ENCODE measurements around the gene IZUMO1R. TPM values are rescaled to one million over a fixed set of nuclear protein-coding genes. Genes with fewer than 3 reads are reported as not detected.

IZUMO1R gene
- total RNA-seq, 2 experiments from 2014 or later, result not detected

- Histone ChIP-seq H3K27ac (ENCODE audit: low read depth in 1 of 2, low read length in 2 of 2) (no peak overlapping the region), H3K4me3 (ENCODE audit: low read length) (no peak overlapping the region), H3K27me3 (ENCODE audit: control insufficient read depth in 1 of 2, insufficient read depth in 2 of 2, low read length in 2 of 2) (peaks cover 3% of the 10 kb centered on the region in 2 experiments), H3K9me3 (ENCODE audit: control insufficient read depth in 1 of 2, insufficient read depth in 1 of 2, low read length in 2 of 2) (peaks cover 0 to 9% of the 10 kb centered on the region in 2 experiments), H3K36me3 (ENCODE audit: insufficient read depth, low read length) (no peaks in the 10 kb centered on the region), H3K4me1 (ENCODE audit: insufficient read depth, low read length) (no peaks in the 10 kb centered on the region)
- Mint-ChIP-seq H3K27ac (no peak overlapping the region), H3K27me3 (peaks cover 20% of the 10 kb centered on the region), H3K36me3 (ENCODE audit: low read depth) (no peaks in the 10 kb centered on the region), H3K9me3 (no peaks in the 10 kb centered on the region), H3K4me3 (no peak overlapping the region), H3K4me1 (ENCODE audit: low read depth) (no peaks in the 10 kb centered on the region)
- intact Hi-C loops (cut with DNase I, micrococcal nuclease), result no loop called here
- no peak for TF ChIP-seq CTCF (IDR thresholded peaks at IDR 0.05)
- no peak for DNase-seq
- ATAC-seq (ENCODE audit: poor library complexity), result no peak
- POLR2A ChIA-PET, result interaction anchor here (1.0 kb wide), 1 partner anchor 10 kb away, joined by 3 read pairs; no protein-coding TSS in a partner anchor
- CTCF ChIA-PET, result no interaction called here
Observed at GRCh38 chr11:94310191-94310875, 6.0 kb downstream of the IZUMO1R start.

- Mint-ChIP-seq H3K27ac (no peak overlapping the region), H3K4me1 (ENCODE audit: low read depth) (no peaks in the 10 kb centered on the region), H3K36me3 (ENCODE audit: low read depth) (no peaks in the 10 kb centered on the region), H3K9me3 (no peaks in the 10 kb centered on the region), H3K4me3 (no peak overlapping the region), H3K27me3 (peaks cover 23% of the 10 kb centered on the region)
- H3K4me1 ChIP-seq (ENCODE audit: insufficient read depth, low read length), result no peaks in the 10 kb centered on the region
- TF ChIP-seq CTCF (IDR thresholded peaks at IDR 0.05), result no peak
- CTCF ChIA-PET, result no interaction called here
- peaks cover 3% of the 10 kb centered on the region in 2 experiments for H3K27me3 ChIP-seq (ENCODE audit: control insufficient read depth in 1 of 2, insufficient read depth in 2 of 2, low read length in 2 of 2)
- ATAC-seq (ENCODE audit: poor library complexity) (no peak), DNase-seq (no peak)
- H3K4me3 ChIP-seq (ENCODE audit: low read length), result no peak overlapping the region
- H3K9me3 ChIP-seq (ENCODE audit: control insufficient read depth in 1 of 2, insufficient read depth in 1 of 2, low read length in 2 of 2), result peaks cover 0 to 6% of the 10 kb centered on the region in 2 experiments
- H3K27ac ChIP-seq (ENCODE audit: low read depth in 1 of 2, low read length in 2 of 2), result no peak overlapping the region
- intact Hi-C loops (cut with DNase I, micrococcal nuclease), result no loop called here
- H3K36me3 ChIP-seq (ENCODE audit: insufficient read depth, low read length), result no peaks in the 10 kb centered on the region
- POLR2A ChIA-PET, result no interaction called here
Observed at GRCh38 chr11:94312339-94312738, 8.0 kb downstream of the IZUMO1R start.

GRCh38 chr11:94314064-94314463 lies 9.7 kb downstream of the IZUMO1R start:
- H3K4me3 Mint-ChIP-seq, result no peak overlapping the region
- intact Hi-C loops (cut with DNase I, micrococcal nuclease), result no loop called here
- H3K9me3 ChIP-seq (ENCODE audit: control insufficient read depth in 1 of 2, insufficient read depth in 1 of 2, low read length in 2 of 2), result no peaks in the 10 kb centered on the region
- H3K27me3 Mint-ChIP-seq, result peaks cover 23% of the 10 kb centered on the region
- no peaks in the 10 kb centered on the region for H3K36me3 ChIP-seq (ENCODE audit: insufficient read depth, low read length)
- no peaks in the 10 kb centered on the region for H3K36me3 Mint-ChIP-seq (ENCODE audit: low read depth)
- ChIA-PET CTCF (no interaction called here), POLR2A (no interaction called here)
- H3K9me3 Mint-ChIP-seq, result no peaks in the 10 kb centered on the region
- no peak overlapping the region for H3K4me3 ChIP-seq (ENCODE audit: low read length)
- H3K27me3 ChIP-seq (ENCODE audit: control insufficient read depth in 1 of 2, insufficient read depth in 2 of 2, low read length in 2 of 2), result peaks cover 3% of the 10 kb centered on the region in 2 experiments
- no peak overlapping the region for H3K27ac Mint-ChIP-seq
- no peak for TF ChIP-seq CTCF (IDR thresholded peaks at IDR 0.05)
- no peak overlapping the region for H3K27ac ChIP-seq (ENCODE audit: low read depth in 1 of 2, low read length in 2 of 2)
- H3K4me1 ChIP-seq (ENCODE audit: insufficient read depth, low read length), result no peaks in the 10 kb centered on the region
- DNase-seq, result no peak
- no peak for ATAC-seq (ENCODE audit: poor library complexity)
- H3K4me1 Mint-ChIP-seq (ENCODE audit: low read depth), result no peaks in the 10 kb centered on the region
